GM23338 (cell line): ENCODE data around the gene NAA10.

ENCODE experiments used
- CTCF ChIP-seq, 2 experiments: fragments of 200-600 bp in 1 of 2; sonication (generic) in 1 of 2; conservative IDR thresholded peaks; 2 replicates each; pipeline versions ENCODE4 v1.5.1 to v1.6.1; 2016 to 2017; ENCODE audit warnings: antibody characterized with exemption in 2 of 2, low read depth in 2 of 2, mild to moderate bottlenecking in 2 of 2, moderate library complexity in 1 of 2
- ETS1 ChIP-seq: IDR thresholded peaks from 2 replicates; pipeline ENCODE4 v1.6.1; 2016; ENCODE audit warnings: antibody characterized with exemption
- EZH2 ChIP-seq: fragments of 200-600 bp; sonication (generic); IDR thresholded peaks from one replicate; pipeline ENCODE4 v1.8.0; 2017; ENCODE audit warnings: antibody characterized with exemption, mild to moderate bottlenecking, low read depth; ENCODE audit not compliant: unreplicated experiment
- POLR2AphosphoS5 ChIP-seq: IDR thresholded peaks from 2 replicates; pipeline ENCODE4 v1.6.1; 2016; ENCODE audit warnings: antibody characterized with exemption, low read depth
- TF ChIP-seq, protein P1 (sequence below): IDR thresholded peaks from one replicate; pipeline ENCODE4 v1.6.1; 2018; ENCODE audit warnings: antibody characterized with exemption; ENCODE audit not compliant: unreplicated experiment

DNA sequence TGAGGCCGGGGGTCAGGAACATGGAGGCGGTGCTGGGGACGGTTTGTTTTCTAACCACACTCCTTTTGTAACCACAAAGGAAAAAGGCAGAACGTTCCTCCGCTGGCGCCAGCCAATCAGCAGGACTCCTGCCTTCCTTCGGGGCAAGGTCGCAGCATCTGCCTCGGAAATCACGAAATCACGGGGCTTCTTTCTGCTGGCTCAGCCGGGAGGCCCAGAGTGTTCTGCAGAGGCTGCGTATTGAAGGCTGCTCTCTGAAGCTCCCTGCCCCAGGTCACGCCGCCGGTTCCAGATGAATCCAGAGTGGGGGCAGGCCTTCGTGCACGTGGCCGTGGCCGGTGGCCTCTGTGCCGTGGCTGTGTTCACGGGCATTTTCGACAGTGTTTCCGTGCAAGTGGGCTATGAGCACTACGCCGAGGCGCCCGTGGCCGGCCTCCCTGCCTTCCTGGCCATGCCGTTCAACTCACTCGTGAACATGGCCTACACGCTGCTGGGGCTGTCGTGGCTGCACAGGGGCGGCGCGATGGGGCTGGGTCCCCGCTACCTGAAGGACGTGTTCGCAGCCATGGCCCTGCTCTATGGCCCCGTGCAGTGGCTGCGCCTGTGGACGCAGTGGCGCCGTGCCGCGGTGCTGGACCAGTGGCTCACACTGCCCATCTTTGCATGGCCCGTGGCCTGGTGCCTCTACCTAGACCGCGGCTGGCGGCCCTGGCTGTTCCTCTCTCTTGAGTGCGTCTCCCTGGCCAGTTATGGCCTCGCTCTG is 47.1 kb upstream of the NAA10 start:
- no peak for TF ChIP-seq CTCF (conservative IDR thresholded peaks at IDR 0.05; ENCODE audit: low read depth in 2 of 2)
- no peak for TF ChIP-seq ETS1
- TF ChIP-seq EZH2, result no peak
- TF ChIP-seq POLR2AphosphoS5, result no peak
- TF ChIP-seq, protein P1, sequence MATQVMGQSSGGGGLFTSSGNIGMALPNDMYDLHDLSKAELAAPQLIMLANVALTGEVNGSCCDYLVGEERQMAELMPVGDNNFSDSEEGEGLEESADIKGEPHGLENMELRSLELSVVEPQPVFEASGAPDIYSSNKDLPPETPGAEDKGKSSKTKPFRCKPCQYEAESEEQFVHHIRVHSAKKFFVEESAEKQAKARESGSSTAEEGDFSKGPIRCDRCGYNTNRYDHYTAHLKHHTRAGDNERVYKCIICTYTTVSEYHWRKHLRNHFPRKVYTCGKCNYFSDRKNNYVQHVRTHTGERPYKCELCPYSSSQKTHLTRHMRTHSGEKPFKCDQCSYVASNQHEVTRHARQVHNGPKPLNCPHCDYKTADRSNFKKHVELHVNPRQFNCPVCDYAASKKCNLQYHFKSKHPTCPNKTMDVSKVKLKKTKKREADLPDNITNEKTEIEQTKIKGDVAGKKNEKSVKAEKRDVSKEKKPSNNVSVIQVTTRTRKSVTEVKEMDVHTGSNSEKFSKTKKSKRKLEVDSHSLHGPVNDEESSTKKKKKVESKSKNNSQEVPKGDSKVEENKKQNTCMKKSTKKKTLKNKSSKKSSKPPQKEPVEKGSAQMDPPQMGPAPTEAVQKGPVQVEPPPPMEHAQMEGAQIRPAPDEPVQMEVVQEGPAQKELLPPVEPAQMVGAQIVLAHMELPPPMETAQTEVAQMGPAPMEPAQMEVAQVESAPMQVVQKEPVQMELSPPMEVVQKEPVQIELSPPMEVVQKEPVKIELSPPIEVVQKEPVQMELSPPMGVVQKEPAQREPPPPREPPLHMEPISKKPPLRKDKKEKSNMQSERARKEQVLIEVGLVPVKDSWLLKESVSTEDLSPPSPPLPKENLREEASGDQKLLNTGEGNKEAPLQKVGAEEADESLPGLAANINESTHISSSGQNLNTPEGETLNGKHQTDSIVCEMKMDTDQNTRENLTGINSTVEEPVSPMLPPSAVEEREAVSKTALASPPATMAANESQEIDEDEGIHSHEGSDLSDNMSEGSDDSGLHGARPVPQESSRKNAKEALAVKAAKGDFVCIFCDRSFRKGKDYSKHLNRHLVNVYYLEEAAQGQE, result no peak
